HepG2 (cell line): ENCODE measurements around the gene HMMR. TPM values are rescaled to one million over a fixed set of nuclear protein-coding genes. Genes with fewer than 3 reads are reported as not detected.

Experiments
- ATAC-seq: fragments of 200-7000 bp; cut with Tn5 transposase; 3 replicates; pipeline ENCODE4 v1.9.1; 2020; ENCODE audit warnings: mild to moderate bottlenecking, moderate library complexity
- BruUV-seq: library from RNA; stranded (reverse); fragments of 400-500 nt; replicated peaks from 2 replicates; lab custom pipeline; 2021; lab: Mats Ljungman, UMichigan
- CTCF ChIA-PET: fragments of 300-600 bp; formaldehyde crosslinking; extraction: SDS; loops from one replicate; lab custom pipeline; 2021; ENCODE audit warnings: low total read pairs, inconsistent platforms, low intra/inter-chr PET ratio; lab: Yijun Ruan, JAX
- POLR2A ChIA-PET: fragments of 350-600 bp; sonication (Branson Sonifier 250); formaldehyde crosslinking; loops from one replicate; lab custom pipeline; 2020; ENCODE audit warnings: antibody characterized with exemption, inconsistent platforms; lab: Yijun Ruan, JAX
- DNase-seq: peaks from one replicate; pipeline ENCODE4 v3.0.0-alpha.2; 2015; ENCODE audit warnings: low spot score
- FAIRE-seq: peaks from 3 replicates; lab custom pipeline; 2011; peaks lifted over from hg19 to GRCh38; lab: Jason Lieb, UNC
- H2AFZ ChIP-seq: one replicate; pipeline ENCODE4 v1.6.1; 2011; ENCODE audit warnings: low read length, inconsistent platforms
- H3K27ac ChIP-seq: fragments of 300-600 bp; 3 replicates; pipeline ENCODE4 v1.8.0; 2011; ENCODE audit warnings: mixed run types, mild to moderate bottlenecking, mixed read lengths, low read length, inconsistent platforms; ENCODE audit not compliant: insufficient read depth; ENCODE audit errors: extremely low read length
- H3K27me3 ChIP-seq, 2 experiments: fragments of 200-600 bp in 1 of 2; 2 replicates in 1 of 2; 3 replicates in 1 of 2; pipeline versions ENCODE4 v1.6.0 to v1.8.0; 2011; ENCODE audit warnings: low read length in 2 of 2, mild to moderate bottlenecking in 2 of 2, moderate library complexity in 2 of 2, inconsistent platforms in 1 of 2; ENCODE audit not compliant: insufficient read depth in 2 of 2, control insufficient read depth in 1 of 2
- H3K36me3 ChIP-seq, 2 experiments: fragments of 200-600 bp in 1 of 2; replicated peaks in 1 of 2; 2 replicates in 1 of 2; 3 replicates in 1 of 2; pipeline versions ENCODE4 v1.5.1 to v1.8.0; 2011; ENCODE audit warnings: low read length in 2 of 2, inconsistent platforms in 1 of 2; ENCODE audit not compliant: insufficient read depth in 2 of 2, control insufficient read depth in 1 of 2
- H3K4me1 ChIP-seq: 2 replicates; pipeline ENCODE4 v1.5.1; 2012; ENCODE audit warnings: low read length, inconsistent platforms; ENCODE audit not compliant: insufficient read depth
- H3K4me2 ChIP-seq: 2 replicates; pipeline ENCODE4 v1.6.0; 2011; ENCODE audit warnings: low read depth, low read length, inconsistent platforms
- H3K4me3 ChIP-seq, 3 experiments: fragments of 200-600 bp in 1 of 3; sonication (generic), shearing (Covaris generic) in 1 of 3; replicated peaks in 1 of 3; 2 replicates each; pipeline ENCODE4 v1.5.1; 2011 to 2016; ENCODE audit warnings: low read length in 3 of 3, inconsistent platforms in 2 of 3, low read depth in 2 of 3, mild to moderate bottlenecking in 2 of 3, control low read depth in 1 of 3, mixed read lengths in 1 of 3; ENCODE audit not compliant: insufficient read depth in 1 of 3
- H3K79me2 ChIP-seq: one replicate; pipeline ENCODE4 v1.6.1; 2011; ENCODE audit warnings: low read length, inconsistent platforms; ENCODE audit not compliant: insufficient read depth
- H3K9ac ChIP-seq: 2 replicates; pipeline ENCODE4 v1.6.0; 2011; ENCODE audit warnings: mild to moderate bottlenecking, low read depth, low read length, inconsistent platforms; ENCODE audit not compliant: insufficient read depth
- H3K9me3 ChIP-seq: 2 replicates; pipeline ENCODE4 v1.5.1; 2012; ENCODE audit warnings: mild to moderate bottlenecking, low read length
- H4K20me1 ChIP-seq: 2 replicates; pipeline ENCODE4 v1.6.0; 2011; ENCODE audit warnings: inconsistent platforms, mild to moderate bottlenecking, low read length, moderate library complexity; ENCODE audit not compliant: insufficient read depth
- ATF7 ChIP-seq, 2 experiments: fragments of 450-650 bp in 1 of 2; sonication (generic) in 1 of 2; formaldehyde crosslinking in 1 of 2; IDR thresholded peaks; 2 replicates each; pipeline versions ENCODE4 v1.4.0 to v1.6.1; 2016 to 2020; ENCODE audit warnings: antibody characterized with exemption in 1 of 2, mild to moderate bottlenecking in 1 of 2, missing genetic modification reagents in 1 of 2
- GPN1 ChIP-seq: sonication (generic); formaldehyde crosslinking; IDR thresholded peaks from 2 replicates; pipeline ENCODE4 v1.5.1; 2020; ENCODE audit warnings: missing genetic modification reagents, borderline replicate concordance
- HNRNPK ChIP-seq: fragments of 200-400 bp; formaldehyde crosslinking; IDR thresholded peaks from 2 replicates; pipeline ENCODE4 v1.6.1; 2018; ENCODE audit warnings: low read length, low read depth, moderate library complexity, mild to moderate bottlenecking; ENCODE audit not compliant: poor library complexity, severe bottlenecking
- JDP2 ChIP-seq: sonication (generic); formaldehyde crosslinking; IDR thresholded peaks from 2 replicates; pipeline ENCODE4 v1.8.1; 2022; ENCODE audit warnings: missing genetic modification reagents, borderline replicate concordance
- KDM2A ChIP-seq: sonication (generic); formaldehyde crosslinking; IDR thresholded peaks from 2 replicates; pipeline ENCODE4 v1.4.0; 2020; ENCODE audit warnings: low read depth, missing genetic modification reagents, borderline replicate concordance
- NFE2L1 ChIP-seq: sonication (generic); formaldehyde crosslinking; IDR thresholded peaks from 2 replicates; pipeline ENCODE4 v1.4.0; 2020; ENCODE audit warnings: missing genetic modification reagents, mild to moderate bottlenecking, borderline replicate concordance
- NR0B2 ChIP-seq: sonication (generic); formaldehyde crosslinking; IDR thresholded peaks from 2 replicates; pipeline ENCODE4 v1.4.0; 2020; ENCODE audit warnings: mild to moderate bottlenecking, missing genetic modification reagents
- NR2F6 ChIP-seq, 2 experiments: IDR thresholded peaks; 2 replicates each; pipeline ENCODE4 v1.6.1; 2016; ENCODE audit warnings: antibody characterized with exemption in 1 of 2, mild to moderate bottlenecking in 1 of 2
- RFXAP ChIP-seq: sonication (generic); formaldehyde crosslinking; IDR thresholded peaks from 2 replicates; pipeline ENCODE4 v1.4.0; 2020; ENCODE audit warnings: missing genetic modification reagents, borderline replicate concordance
- SIX4 ChIP-seq: sonication (generic); formaldehyde crosslinking; IDR thresholded peaks from 2 replicates; pipeline ENCODE4 v1.4.0; 2020; ENCODE audit warnings: missing genetic modification reagents
- XBP1 ChIP-seq: sonication (generic); formaldehyde crosslinking; IDR thresholded peaks from 2 replicates; pipeline ENCODE4 v1.5.0; 2020; ENCODE audit warnings: missing genetic modification reagents
- YEATS2 ChIP-seq: sonication (generic); formaldehyde crosslinking; IDR thresholded peaks from 2 replicates; pipeline ENCODE4 v1.4.0; 2020; ENCODE audit warnings: missing genetic modification reagents, borderline replicate concordance
- ZNF280D ChIP-seq: sonication (generic); formaldehyde crosslinking; IDR thresholded peaks from 2 replicates; pipeline ENCODE4 v1.5.1; 2020; ENCODE audit warnings: mild to moderate bottlenecking, missing genetic modification reagents
- ZNF335 ChIP-seq: sonication (generic); formaldehyde crosslinking; IDR thresholded peaks from 2 replicates; pipeline ENCODE4 v1.4.0; 2020; ENCODE audit warnings: missing genetic modification reagents
- ZNF777 ChIP-seq: sonication (generic); formaldehyde crosslinking; IDR thresholded peaks from 2 replicates; pipeline ENCODE4 v1.4.0; 2020; ENCODE audit warnings: missing genetic modification reagents
- ZNF781 ChIP-seq: sonication (generic); formaldehyde crosslinking; IDR thresholded peaks from 2 replicates; pipeline ENCODE4 v1.5.1; 2020; ENCODE audit warnings: borderline replicate concordance, mild to moderate bottlenecking, missing genetic modification reagents; ENCODE audit errors: not compliant biosample characterization
- WGBS: methylation state at CpG from one replicate; pipeline ENCODE4 v1.1.6; 2017; ENCODE audit warnings: low lambda C conversion rate; 5-methylcytosine and 5-hydroxymethylcytosine counted together
- in situ Hi-C: cut with HindIII; loops from 2 replicates; pipeline ENCODE4 v1.10.0; 2017; ENCODE audit warnings: low pct_unique_long_range_greater_than_20kb; ENCODE audit not compliant: extremely low pct_ligation_motif_present
- intact Hi-C: fragments of 100-400 bp; cut with micrococcal nuclease; formaldehyde crosslinking; loops from one replicate; pipeline ENCODE4 v1.10.0; 2022; ENCODE audit not compliant: unreplicated experiment
- polyA plus RNA-seq, 8 experiments: library from polyadenylated mRNA; depleted of rRNA in 3 of 8; stranded (reverse) in 7 of 8; unstranded in 1 of 8; fragments of >200 nt; fragmentation: Illumina TruSeq in 4 of 8; extraction: Trizol in 4 of 8; gene quantifications; 2 replicates each; pipeline versions ENCODE4 v1.2.1 to v1.2.3, GENCODE V29; 2011 to 2016; ENCODE audit warnings: low read depth in 4 of 8, missing spikeins in 1 of 8, mixed read lengths in 1 of 8; ENCODE audit not compliant: insufficient read depth in 1 of 8
- total RNA-seq, 5 experiments: library from RNA; depleted of rRNA; stranded (reverse); fragments of >200 nt; fragmentation: Illumina TruSeq; extraction: Trizol; gene quantifications; 2 replicates each; pipeline ENCODE4 v1.2.3, GENCODE V29; 2016; ENCODE audit warnings: low read depth in 1 of 5

The HMMR gene
- total and polyA plus RNA-seq, 2 of the 13 experiments (the other 11 are each of a cell fraction or from before 2014, with no cell fraction given): 8.5 to 48.3 TPM

GRCh38 chr5:163436515-163436914, 23.9 kb upstream of the HMMR start:
- no peak for DNase-seq
- peaks cover 62% of the 10 kb centered on the region for H3K4me1 ChIP-seq

DNA sequence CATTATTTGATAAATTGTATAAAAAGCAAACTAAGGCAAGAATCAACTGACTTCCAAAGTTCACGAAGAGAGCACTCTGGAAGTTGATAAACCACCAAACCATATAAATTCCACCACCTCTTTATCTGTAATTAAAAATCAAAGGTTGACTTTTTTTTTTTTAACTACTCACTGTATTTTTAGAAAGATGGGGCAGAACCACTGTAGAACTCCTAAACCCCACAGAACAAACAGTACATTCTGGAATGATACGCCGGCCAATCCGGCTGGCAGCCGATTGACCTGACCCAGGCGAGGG, 23.5 kb upstream of the HMMR start:
- H3K9me3 ChIP-seq: no peaks in the 10 kb centered on the region
- peak overlapping the region; percentile 66 for H3K27ac ChIP-seq
- ATAC-seq (no peak), DNase-seq (no peak), FAIRE-seq (no peak)
- H3K27me3 ChIP-seq: no peaks in the 10 kb centered on the region; a peak in 1 of 5 replicates
- peak overlapping the region; percentile 65; the same call in 1 of the 2 replicates for H3K9ac ChIP-seq
- H4K20me1 ChIP-seq: peaks cover 34% of the 10 kb centered on the region
- 6% methylated on average over 6 of the region's 6 CpGs for WGBS
- intact Hi-C loops (loop anchor here (1.0 to 2.0 kb wide), 3 partner anchors 18 to 67 kb away; partner anchors contain the start of genes HMMR and NUDCD2), in situ Hi-C loops (no loop called here)
- no TSS peak for BruUV-seq
- H2AFZ ChIP-seq: peak overlapping the region; percentile 84
- peak overlapping the region; percentile 80 for H3K4me2 ChIP-seq
- H3K4me1 ChIP-seq: peaks cover 61% of the 10 kb centered on the region
- H3K36me3 ChIP-seq: peaks cover 1 to 16% of the 10 kb centered on the region in 2 experiments; a peak in 3 of 5 replicates
- POLR2A ChIA-PET: interaction anchor here (0.8 to 9.3 kb wide), 7 partner anchors 12 to 52 kb away, joined by 4 to 182 read pairs (median 4); partner anchors contain the start of genes HMMR and NUDCD2
- peaks cover 44% of the 10 kb centered on the region for H3K79me2 ChIP-seq
- CTCF ChIA-PET: no interaction called here
- peak overlapping the region; percentile 43 to 71 (median 54); a peak in 5 of 6 replicates for H3K4me3 ChIP-seq
- no peak for TF ChIP-seq ZNF777 (CRISPR knock-in tag)
- TF ChIP-seq NR0B2: no peak
- TF ChIP-seq GPN1 (CRISPR knock-in tag): no peak
- TF ChIP-seq KDM2A: no peak
- no peak for TF ChIP-seq ZNF781 (CRISPR knock-in tag)
- no peak for TF ChIP-seq ATF7 (IDR thresholded peaks at IDR 0.05)
- TF ChIP-seq ATF7 (CRISPR knock-in tag; IDR thresholded peaks at IDR 0.05): no peak
- no peak for TF ChIP-seq ZNF280D
- TF ChIP-seq SIX4 (CRISPR knock-in tag): no peak; the same call in 1 of the 2 replicates
- no peak; the same call in 1 of the 2 replicates for TF ChIP-seq NR2F6 (IDR thresholded peaks at IDR 0.05)
- 0 out of 2 replicates have a peak, but pooled peaks have one; percentile 41 for TF ChIP-seq NR2F6 (CRISPR knock-in tag; IDR thresholded peaks at IDR 0.05)
- TF ChIP-seq RFXAP (CRISPR knock-in tag): 0 out of 2 replicates have a peak, but pooled peaks have one; percentile 4
- TF ChIP-seq NFE2L1 (CRISPR knock-in tag): no peak
- TF ChIP-seq XBP1 (CRISPR knock-in tag): no peak

More at GRCh38 chr5:163436515-163436914, 23.9 kb upstream of the HMMR start:
- ATAC-seq: no peak
- Histone ChIP-seq H3K27ac (peak overlapping the region; percentile 66), H3K36me3 (peaks cover 1 to 13% of the 10 kb centered on the region in 2 experiments; a peak in 2 of 5 replicates), H3K9me3 (no peaks in the 10 kb centered on the region), H3K4me3 (peak overlapping the region; percentile 43 to 71 (median 54); a peak in 5 of 6 replicates), H3K4me2 (peak overlapping the region; percentile 80), H4K20me1 (peaks cover 34% of the 10 kb centered on the region), H3K27me3 (no peaks in the 10 kb centered on the region; a peak in 1 of 5 replicates), H3K9ac (peak overlapping the region; percentile 65; the same call in 1 of the 2 replicates), H3K79me2 (peaks cover 41% of the 10 kb centered on the region), H2AFZ (peak overlapping the region; percentile 84)
- POLR2A ChIA-PET: interaction anchor here (9.3 kb wide), 1 partner anchor 23 kb away, joined by 182 read pairs; the partner anchor contains the start of genes HMMR and NUDCD2
- in situ Hi-C loops: no loop called here
- FAIRE-seq: no peak
- no TSS peak for BruUV-seq
- CTCF ChIA-PET: no interaction called here
- intact Hi-C loops: loop anchor here (2.0 kb wide), 2 partner anchors 18 to 24 kb away; partner anchors contain the start of genes HMMR and NUDCD2
- 70% methylated on average over 4 of the region's 4 CpGs for WGBS
- no peak for TF ChIP-seq YEATS2 (CRISPR knock-in tag)
- TF ChIP-seq ZNF335 (CRISPR knock-in tag): no peak
- peak; percentile 3 for TF ChIP-seq HNRNPK
- no peak for TF ChIP-seq JDP2 (CRISPR knock-in tag)
